Muscle of leg (tissue), 11 donors: ENCODE measurements around the gene TSPAN3. TPM values are rescaled to one million over a fixed set of nuclear protein-coding genes. Genes with fewer than 3 reads are reported as not detected.

ENCODE experiments used
- DNase-seq: peaks from one replicate; pipeline ENCODE4 v3.0.0; 2013
- H3K27ac ChIP-seq: one replicate; pipeline ENCODE4 v1.5.1; 2013; ENCODE audit warnings: mild to moderate bottlenecking, low read length, control low read depth
- H3K27me3 ChIP-seq: one replicate; pipeline ENCODE4 v1.6.1; 2013; ENCODE audit warnings: low read length; ENCODE audit not compliant: control insufficient read depth, insufficient read depth
- H3K36me3 ChIP-seq: one replicate; pipeline ENCODE4 v1.6.1; 2013; ENCODE audit warnings: low read length; ENCODE audit not compliant: control insufficient read depth, insufficient read depth
- H3K4me1 ChIP-seq: one replicate; pipeline ENCODE4 v1.6.1; 2013; ENCODE audit warnings: low read length; ENCODE audit not compliant: control insufficient read depth, insufficient read depth
- H3K4me3 ChIP-seq: one replicate; pipeline ENCODE4 v1.5.1; 2013; ENCODE audit warnings: low read length, control low read depth
- H3K9me3 ChIP-seq: replicated peaks from 2 replicates; pipeline ENCODE4 v1.6.1; 2013; ENCODE audit warnings: low read depth, low read length; ENCODE audit not compliant: control insufficient read depth
- WGBS: methylation state at CpG from one replicate; pipeline ENCODE4 v1.1.5; 2013; ENCODE audit warnings: missing lambda C conversion rate; ENCODE audit not compliant: insufficient coverage; 5-methylcytosine and 5-hydroxymethylcytosine counted together
- polyA plus RNA-seq, 8 donors: library from polyadenylated mRNA; unstranded; fragments of 120-200 nt; gene quantifications; one replicate each; pipeline versions ENCODE4 v1.2.1 to v1.2.3, GENCODE V29; 2013; ENCODE audit warnings: inconsistent platforms in 1 of 8, low replicate concordance in 1 of 8; ENCODE audit not compliant: insufficient read length in 8 of 8, insufficient read depth in 1 of 8
- total RNA-seq: library from RNA; stranded (reverse); fragments of 120-200 nt; gene quantifications from one replicate; pipeline ENCODE4 v1.2.4, GENCODE V29; 2013

Gene TSPAN3
- total and polyA plus RNA-seq, 9 donors, result 343 to 425 (median 398) TPM

DNA sequence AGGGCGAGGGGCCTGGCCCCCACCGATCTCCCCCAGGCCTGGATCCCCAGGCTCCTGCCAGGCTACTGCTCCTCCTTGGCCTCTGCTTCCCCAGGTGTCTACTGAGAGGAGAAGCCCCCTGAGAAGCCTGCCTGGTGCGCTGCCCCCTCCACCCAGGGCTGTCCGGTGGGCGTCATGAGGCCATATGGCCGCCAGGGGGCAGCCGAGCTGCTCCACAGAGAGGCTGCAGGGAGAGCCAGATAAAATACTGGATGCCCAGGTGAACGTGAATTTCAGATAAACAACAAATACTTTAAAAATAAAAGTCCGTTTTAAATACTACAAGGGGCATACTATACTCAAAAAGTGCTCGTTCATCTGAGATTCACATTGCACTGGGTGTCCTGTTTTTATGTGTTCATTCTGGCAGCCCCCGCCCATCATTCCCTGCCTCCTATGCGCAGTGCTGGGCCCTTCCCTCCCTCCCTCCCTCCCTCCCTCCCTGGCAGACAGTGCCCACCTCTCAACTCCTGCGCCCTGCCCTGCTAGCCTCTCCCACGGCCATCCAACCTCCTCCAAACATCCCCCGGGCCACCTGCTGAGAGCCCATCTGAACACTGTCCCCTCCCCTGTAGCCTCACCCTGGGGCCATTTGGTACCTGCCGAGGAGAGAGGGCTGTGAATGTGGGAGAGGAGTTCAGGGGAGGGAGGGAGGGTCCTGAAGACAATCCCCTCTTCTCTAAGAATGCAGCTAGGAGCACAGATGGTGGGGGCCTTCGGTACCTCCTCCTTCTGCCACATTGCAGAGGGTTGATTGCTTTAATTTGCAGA, 46.4 kb downstream of the TSPAN3 start:
- peak; percentile 70 for DNase-seq
- peaks cover 34% of the 10 kb centered on the region for H3K4me1 ChIP-seq

GRCh38 chr15:77023576-77024272, 47.2 kb downstream of the TSPAN3 start:
- H3K4me3 ChIP-seq, result no peak overlapping the region
- no peaks in the 10 kb centered on the region for H3K9me3 ChIP-seq
- H3K27me3 ChIP-seq, result peaks cover 2% of the 10 kb centered on the region
- WGBS, result 61% methylated on average over 13 of the region's 20 CpGs
- peaks cover 42% of the 10 kb centered on the region for H3K4me1 ChIP-seq
- H3K27ac ChIP-seq, result no peak overlapping the region
- no peaks in the 10 kb centered on the region for H3K36me3 ChIP-seq
- no peak for DNase-seq

More for the DNA sequence above, 46.4 kb downstream of the TSPAN3 start:
- no peaks in the 10 kb centered on the region for H3K9me3 ChIP-seq
- H3K36me3 ChIP-seq, result no peaks in the 10 kb centered on the region
- H3K27me3 ChIP-seq, result peaks cover 3% of the 10 kb centered on the region
- H3K4me3 ChIP-seq, result no peak overlapping the region
- no peak overlapping the region for H3K27ac ChIP-seq
- 18% methylated on average over 10 of the region's 17 CpGs for WGBS

- H3K9me3 ChIP-seq, result no peaks in the 10 kb centered on the region
- DNase-seq, result no peak
- 87% methylated on average over 13 of the region's 14 CpGs for WGBS
- H3K4me3 ChIP-seq, result no peak overlapping the region
- no peaks in the 10 kb centered on the region for H3K27me3 ChIP-seq
- no peaks in the 10 kb centered on the region for H3K36me3 ChIP-seq
- H3K27ac ChIP-seq, result no peak overlapping the region
- peaks cover 37% of the 10 kb centered on the region for H3K4me1 ChIP-seq
Observed at GRCh38 chr15:77022646-77023575, 48.0 kb downstream of the TSPAN3 start.

GRCh38 chr15:77021803-77022381, 49.0 kb downstream of the TSPAN3 start:
- Histone ChIP-seq H3K4me1 (peaks cover 28% of the 10 kb centered on the region), H3K4me3 (no peak overlapping the region), H3K27me3 (no peaks in the 10 kb centered on the region), H3K36me3 (no peaks in the 10 kb centered on the region), H3K27ac (no peak overlapping the region), H3K9me3 (no peaks in the 10 kb centered on the region)
- 41% methylated on average over 3 of the region's 7 CpGs for WGBS
- no peak for DNase-seq

GRCh38 chr15:77021088-77021481, 49.8 kb downstream of the TSPAN3 start:
- no peaks in the 10 kb centered on the region for H3K27me3 ChIP-seq
- no peaks in the 10 kb centered on the region for H3K36me3 ChIP-seq
- H3K27ac ChIP-seq, result no peak overlapping the region
- 71% methylated on average over 2 of the region's 9 CpGs for WGBS
- no peak overlapping the region for H3K4me3 ChIP-seq
- no peak for DNase-seq
- H3K4me1 ChIP-seq, result peaks cover 25% of the 10 kb centered on the region
- no peaks in the 10 kb centered on the region for H3K9me3 ChIP-seq

DNA sequence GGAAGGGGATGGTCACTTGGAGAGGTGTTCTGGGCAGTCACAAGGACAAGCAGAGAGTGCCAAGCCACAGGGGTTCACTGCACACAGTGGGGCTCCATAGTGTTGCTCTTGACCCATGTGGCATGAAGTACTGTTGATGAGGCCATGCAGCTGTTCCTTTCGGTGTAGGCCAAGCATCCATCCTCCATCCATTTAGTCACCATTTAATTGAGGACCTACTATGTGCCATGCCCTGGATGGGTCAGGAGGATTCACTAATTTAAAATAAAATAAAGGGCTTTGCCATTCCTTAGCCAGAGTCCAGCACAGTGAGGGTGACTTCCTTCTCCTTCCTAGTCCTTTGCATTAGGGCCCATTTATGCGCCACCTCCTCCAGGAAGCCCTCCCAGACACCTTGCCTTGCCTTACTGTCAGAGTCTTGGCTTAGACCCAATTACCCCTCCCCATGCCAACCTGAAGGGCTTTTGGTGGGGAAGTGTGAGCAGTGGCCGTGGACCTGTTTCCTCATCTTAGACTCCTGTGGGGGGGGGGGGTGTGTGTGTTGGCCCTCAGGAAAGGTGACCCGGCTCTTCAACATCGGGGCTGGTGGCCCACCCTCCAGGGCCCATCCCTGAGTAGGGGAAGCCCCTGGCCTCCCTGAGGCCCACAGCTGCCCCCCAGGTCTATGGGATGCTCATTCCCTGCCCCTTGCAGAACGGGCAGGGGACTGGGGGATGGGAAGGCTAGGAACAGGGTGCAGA, 50.4 kb downstream of the TSPAN3 start:
- 70% methylated on average over 1 of the region's 6 CpGs for WGBS
- DNase-seq, result no peak
- H3K27ac ChIP-seq, result no peak overlapping the region
- peaks cover 28% of the 10 kb centered on the region for H3K4me1 ChIP-seq
- H3K36me3 ChIP-seq, result no peaks in the 10 kb centered on the region
- no peaks in the 10 kb centered on the region for H3K27me3 ChIP-seq
- H3K9me3 ChIP-seq, result no peaks in the 10 kb centered on the region
- no peak overlapping the region for H3K4me3 ChIP-seq

DNA sequence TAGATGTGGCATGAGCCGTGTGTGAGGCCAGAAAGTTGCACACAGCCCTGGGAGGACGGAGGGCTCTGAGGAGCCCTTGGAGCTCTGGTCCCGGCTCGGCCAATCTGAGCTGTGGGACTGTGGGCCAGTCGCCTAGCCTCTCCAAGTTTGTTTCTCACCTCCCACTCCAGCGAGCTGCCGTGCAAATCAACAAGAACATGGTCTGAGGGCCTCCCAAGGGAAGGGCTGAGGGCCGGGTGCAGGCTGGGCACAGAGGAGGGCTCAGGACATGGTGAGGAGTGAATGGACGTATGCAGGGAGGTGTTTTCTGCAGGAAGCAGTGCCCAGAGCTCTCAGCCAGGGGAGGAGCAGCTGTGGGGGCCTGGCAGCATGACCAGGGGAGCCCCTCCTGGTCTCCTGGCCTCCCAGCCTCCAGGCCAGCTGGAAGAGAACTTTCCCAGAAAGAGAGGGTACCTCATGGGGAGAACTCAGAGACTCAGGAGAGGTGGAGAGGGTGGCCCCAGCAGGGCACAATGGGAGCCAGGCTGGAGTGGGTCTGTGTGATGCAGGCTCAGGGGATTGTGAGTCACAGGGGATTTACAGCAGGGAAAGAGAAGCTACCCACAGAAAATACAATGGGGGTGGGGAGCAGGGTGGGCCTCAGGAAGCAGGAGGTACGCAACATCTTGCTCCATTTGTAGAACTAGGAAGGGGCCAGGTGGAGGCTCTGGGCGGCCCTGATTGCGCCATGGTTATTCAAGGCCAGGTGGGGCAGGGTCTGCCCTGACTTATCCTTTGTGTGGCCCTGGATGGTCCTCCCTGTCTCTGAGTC, 51.2 kb downstream of the TSPAN3 start:
- Histone ChIP-seq H3K9me3 (no peaks in the 10 kb centered on the region), H3K27me3 (no peaks in the 10 kb centered on the region), H3K27ac (no peak overlapping the region), H3K4me1 (peaks cover 28% of the 10 kb centered on the region), H3K4me3 (no peak overlapping the region), H3K36me3 (no peaks in the 10 kb centered on the region)
- no peak for DNase-seq
- 74% methylated on average over 7 of the region's 12 CpGs for WGBS

GRCh38 chr15:77018796-77019505, 52.0 kb downstream of the TSPAN3 start:
- H3K27me3 ChIP-seq, result no peaks in the 10 kb centered on the region
- no peak for DNase-seq
- no peak overlapping the region for H3K4me3 ChIP-seq
- H3K9me3 ChIP-seq, result no peaks in the 10 kb centered on the region
- 69% methylated on average over 10 of the region's 11 CpGs for whole genome bisulfite sequencing
- peaks cover 28% of the 10 kb centered on the region for H3K4me1 ChIP-seq
- H3K27ac ChIP-seq, result no peak overlapping the region
- H3K36me3 ChIP-seq, result no peaks in the 10 kb centered on the region
